Heart left ventricle (tissue), 13 donors: ENCODE data around the gene RFX1.

Experiments used
- POLR2A ChIP-seq, 2 donors: fragments of 450-650 bp; IDR thresholded peaks; one replicate each; pipeline ENCODE4 v1.6.1; 2017; ENCODE audit warnings: antibody characterized with exemption in 2 of 2, mild to moderate bottlenecking in 2 of 2, moderate library complexity in 2 of 2
- TF ChIP-seq, protein P1 (sequence below), 12 donors: fragments of 200-600 bp; sonication (generic) in 4 of 12; IDR thresholded peaks; one replicate each; pipeline versions ENCODE4 v1.5.0 to v1.8.0; 2018 to 2022; ENCODE audit warnings: antibody characterized with exemption in 12 of 12, mild to moderate bottlenecking in 5 of 12
- donor health status: ischemic (EF 13 %, LVEDD 7.1; RV severe dilation, severe dysfunction).
- donor health status: DM: no; HTN: yes; CAD: no.
- donor health status: DM: no; HTN: no; CAD: no.
- donor health status: ischemic (EF 25% LVEDD 6.9; RV normal size, moderate dysfunction).
- donor health status: ischemic (EF 25% LVEDD 5.7; RV mildly dilated, moderate dysfunction).
- donor health status: ischemic (EF 35%, LVEDD 5.7; RV mildly dilated, moderate dysfunction).
- donor health status: nonischemic (EF 11% LVEDD 7.7; RV severe dilation, severe dysfunction).
- donor health status: DM: yes; HTN: yes; CAD: no.
- donor health status: PGD.
- donor health status: ischemic (EF 29% LVEDD 5.4; RV normal size, mild dysfunction).
- donor health status: nonischemic (EF 23%, LVEDD 6.1; RV moderate dilation, normal function).

DNA sequence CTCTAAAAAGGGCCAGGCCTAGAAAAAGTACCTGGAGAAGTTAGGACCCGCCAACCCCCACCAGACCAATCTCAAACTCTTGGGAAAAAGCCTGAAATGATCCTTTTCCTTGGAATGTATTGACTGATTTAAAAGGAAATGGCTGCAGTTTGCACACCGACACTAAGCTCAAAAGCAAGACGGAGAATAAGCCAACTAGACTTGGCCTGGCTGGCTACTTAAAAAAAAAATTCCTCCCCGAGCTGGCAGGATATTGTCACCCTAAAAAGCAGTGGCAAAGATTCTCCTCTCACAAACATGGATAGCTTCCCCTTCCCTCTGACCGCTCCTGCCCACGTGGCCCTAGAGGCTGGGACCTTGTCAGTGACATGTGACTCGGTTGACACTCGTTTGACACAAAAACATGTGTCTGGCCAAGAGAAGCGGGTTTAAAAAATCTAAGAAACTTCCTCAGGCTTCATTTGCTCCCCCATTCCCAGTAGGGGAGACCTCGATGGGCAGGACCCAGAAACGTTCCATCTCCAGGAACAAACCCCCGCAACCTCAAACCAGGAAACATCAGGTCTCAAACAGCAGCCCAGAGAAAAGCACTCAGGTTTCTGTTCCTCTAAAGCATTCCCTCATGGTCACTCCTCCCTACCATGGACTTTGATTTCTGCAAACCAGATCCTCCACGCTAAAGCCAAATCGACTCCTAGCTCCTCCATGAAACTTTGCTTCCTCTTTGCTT is 1.3 kb downstream of the RFX1 start:
- TF ChIP-seq, protein P1, sequence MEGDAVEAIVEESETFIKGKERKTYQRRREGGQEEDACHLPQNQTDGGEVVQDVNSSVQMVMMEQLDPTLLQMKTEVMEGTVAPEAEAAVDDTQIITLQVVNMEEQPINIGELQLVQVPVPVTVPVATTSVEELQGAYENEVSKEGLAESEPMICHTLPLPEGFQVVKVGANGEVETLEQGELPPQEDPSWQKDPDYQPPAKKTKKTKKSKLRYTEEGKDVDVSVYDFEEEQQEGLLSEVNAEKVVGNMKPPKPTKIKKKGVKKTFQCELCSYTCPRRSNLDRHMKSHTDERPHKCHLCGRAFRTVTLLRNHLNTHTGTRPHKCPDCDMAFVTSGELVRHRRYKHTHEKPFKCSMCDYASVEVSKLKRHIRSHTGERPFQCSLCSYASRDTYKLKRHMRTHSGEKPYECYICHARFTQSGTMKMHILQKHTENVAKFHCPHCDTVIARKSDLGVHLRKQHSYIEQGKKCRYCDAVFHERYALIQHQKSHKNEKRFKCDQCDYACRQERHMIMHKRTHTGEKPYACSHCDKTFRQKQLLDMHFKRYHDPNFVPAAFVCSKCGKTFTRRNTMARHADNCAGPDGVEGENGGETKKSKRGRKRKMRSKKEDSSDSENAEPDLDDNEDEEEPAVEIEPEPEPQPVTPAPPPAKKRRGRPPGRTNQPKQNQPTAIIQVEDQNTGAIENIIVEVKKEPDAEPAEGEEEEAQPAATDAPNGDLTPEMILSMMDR (IDR thresholded peaks at IDR 0.05), result no peak
- no peak for TF ChIP-seq POLR2A (IDR thresholded peaks at IDR 0.05)
